K562 (cell line): Measurements from ENCODE around the gene ENDOD1. TPM values are rescaled to one million over a fixed set of nuclear protein-coding genes. Genes with fewer than 3 reads are reported as not detected.
A peak's percentile ranks its signal among the peaks of the same experiment; 100 is the strongest.

Experiments used
- ATAC-seq: fragments of 200-7000 bp; cut with Tn5 transposase; 3 replicates; pipeline ENCODE4 v1.9.1; 2020; ENCODE audit warnings: moderate library complexity
- BruUV-seq: library from RNA; stranded (reverse); fragments of 400-500 nt; replicated peaks from 2 replicates; lab custom pipeline; 2021; lab: Mats Ljungman, UMichigan
- CTCF ChIA-PET: fragments of 300-600 bp; formaldehyde crosslinking; extraction: SDS; loops from one replicate; lab custom pipeline; 2021; ENCODE audit warnings: low intra/inter-chr PET ratio; lab: Yijun Ruan, JAX
- POLR2A ChIA-PET: fragments of 300-600, 350-650 bp; sonication (Branson Sonifier 250); formaldehyde crosslinking; extraction: SDS; loops from one replicate; lab custom pipeline; 2021; ENCODE audit warnings: antibody characterized with exemption, inconsistent platforms; lab: Yijun Ruan, JAX
- DNase-seq, 4 experiments: peaks; one replicate each; pipeline versions ENCODE4 v3.0.0 to v3.0.0-alpha.2; 2011 to 2018; ENCODE audit warnings: low spot score in 3 of 4, mixed read lengths in 3 of 4; ENCODE audit errors: extremely low read depth in 1 of 4
- FAIRE-seq: peaks from 2 replicates; lab custom pipeline; 2011; peaks lifted over from hg19 to GRCh38; lab: Jason Lieb, UNC
- H2AFZ ChIP-seq: 2 replicates; pipeline ENCODE4 v1.6.0; 2011; ENCODE audit warnings: low read depth, low read length, control low read depth, inconsistent platforms
- H3K27ac ChIP-seq: fragments of 200-600 bp; 3 replicates; pipeline ENCODE4 v1.8.0; 2011; ENCODE audit warnings: low read depth, mild to moderate bottlenecking, control low read depth, inconsistent platforms, low read length, moderate library complexity, mixed read lengths; ENCODE audit errors: extremely low read depth
- H3K27me3 ChIP-seq, 2 experiments: fragments of 300-600 bp in 1 of 2; 2 replicates in 1 of 2; 3 replicates in 1 of 2; pipeline versions ENCODE4 v1.6.0 to v1.8.0; 2011; ENCODE audit warnings: inconsistent platforms in 2 of 2, low read length in 2 of 2, mild to moderate bottlenecking in 1 of 2, mixed read lengths in 1 of 2, moderate library complexity in 1 of 2; ENCODE audit not compliant: control insufficient read depth in 2 of 2, insufficient read depth in 2 of 2
- H3K36me3 ChIP-seq: fragments of 300-600 bp; 3 replicates; pipeline ENCODE4 v1.8.0; 2011; ENCODE audit warnings: mild to moderate bottlenecking, low read length, inconsistent platforms; ENCODE audit not compliant: control insufficient read depth, insufficient read depth
- H3K4me1 ChIP-seq, 2 experiments: fragments of 200-600 bp in 1 of 2; replicated peaks in 1 of 2; 2 replicates in 1 of 2; 3 replicates in 1 of 2; pipeline versions ENCODE4 v1.5.1 to v1.8.0; 2011; ENCODE audit warnings: inconsistent platforms in 2 of 2, low read length in 2 of 2, mild to moderate bottlenecking in 1 of 2, mixed read lengths in 1 of 2, moderate library complexity in 1 of 2; ENCODE audit not compliant: control insufficient read depth in 2 of 2, insufficient read depth in 2 of 2
- H3K4me2 ChIP-seq: 2 replicates; pipeline ENCODE4 v1.6.1; 2011; ENCODE audit warnings: low read length, control low read depth, inconsistent platforms, mixed read lengths; ENCODE audit not compliant: insufficient read depth
- H3K4me3 ChIP-seq: fragments of 200-600 bp; sonication (generic), shearing (Covaris generic); 2 replicates; pipeline ENCODE4 v1.5.1; 2016; ENCODE audit warnings: control low read depth, inconsistent platforms
- H3K79me2 ChIP-seq: fragments of 200-600 bp; 3 replicates; pipeline ENCODE4 v1.8.0; 2011; ENCODE audit warnings: low read length, inconsistent platforms; ENCODE audit not compliant: control insufficient read depth, insufficient read depth
- H3K9ac ChIP-seq, 2 experiments: 2 replicates each; pipeline versions ENCODE4 v1.6.0 to v1.6.1; 2011; ENCODE audit warnings: low read depth in 2 of 2, low read length in 2 of 2, control low read depth in 1 of 2, inconsistent platforms in 1 of 2, mild to moderate bottlenecking in 1 of 2, mixed read lengths in 1 of 2; ENCODE audit not compliant: insufficient read depth in 1 of 2
- H3K9me1 ChIP-seq: one replicate; pipeline ENCODE4 v1.6.0; 2011; ENCODE audit warnings: inconsistent platforms, mild to moderate bottlenecking, low read length, moderate library complexity; ENCODE audit not compliant: control insufficient read depth, insufficient read depth
- H3K9me3 ChIP-seq: replicated peaks from 2 replicates; pipeline ENCODE4 v1.5.1; 2011; ENCODE audit warnings: low read depth, low read length, inconsistent platforms; ENCODE audit not compliant: control insufficient read depth, insufficient read depth
- H4K20me1 ChIP-seq: replicated peaks from 2 replicates; pipeline ENCODE4 v1.6.1; 2011; ENCODE audit warnings: low read length, inconsistent platforms, mixed read lengths; ENCODE audit not compliant: control insufficient read depth, insufficient read depth
- BRD4 ChIP-seq: fragments of 200-600 bp; sonication (generic); IDR thresholded peaks from 2 replicates; pipeline ENCODE4 v1.6.1; 2017; ENCODE audit warnings: inconsistent platforms
- FOSL1 ChIP-seq: fragments of 200-800 bp; sonication (Bioruptor generic); conservative IDR thresholded peaks from 2 replicates; pipeline ENCODE4 v1.6.1; 2016; ENCODE audit warnings: missing genetic modification characterization, missing compliant biosample characterization
- PATZ1 ChIP-seq: fragments of 250-450 bp; sonication (Bioruptor Pico); IDR thresholded peaks from 2 replicates; pipeline ENCODE4 v1.5.0; 2020; ENCODE audit warnings: mild to moderate bottlenecking, borderline replicate concordance
- SMARCA4 ChIP-seq: fragments of 450-650 bp; IDR thresholded peaks from 2 replicates; pipeline ENCODE4 v1.6.1; 2016
- YBX1 ChIP-seq: fragments of 450-650 bp; IDR thresholded peaks from 2 replicates; pipeline ENCODE4 v1.7.1; 2016; ENCODE audit warnings: mild to moderate bottlenecking
- ZFP36 ChIP-seq: fragments of 150-350 bp; IDR thresholded peaks from 2 replicates; pipeline ENCODE4 v1.6.1; 2018; ENCODE audit warnings: low read length, low read depth; ENCODE audit not compliant: partially characterized antibody
- ZFPM2 ChIP-seq: fragments of 250-450 bp; sonication (Bioruptor Pico); IDR thresholded peaks from 2 replicates; pipeline ENCODE4 v1.5.1; 2022; ENCODE audit warnings: mild to moderate bottlenecking
- ZNF311 ChIP-seq: fragments of 250-450 bp; sonication (Bioruptor Pico); IDR thresholded peaks from 2 replicates; pipeline ENCODE4 v1.4.0; 2020; ENCODE audit warnings: mild to moderate bottlenecking, moderate library complexity
- ZNF324 ChIP-seq: fragments of 250-450 bp; sonication (Bioruptor Pico); IDR thresholded peaks from 2 replicates; pipeline ENCODE4 v1.4.0; 2020; ENCODE audit warnings: mild to moderate bottlenecking
- ZNF347 ChIP-seq: fragments of 450-650 bp; formaldehyde crosslinking; IDR thresholded peaks from 2 replicates; pipeline ENCODE4 v1.4.0; 2020; ENCODE audit warnings: low read depth, mild to moderate bottlenecking, moderate library complexity
- ZSCAN32 ChIP-seq: fragments of 450-650 bp; formaldehyde crosslinking; IDR thresholded peaks from 2 replicates; pipeline ENCODE4 v1.4.0; 2020; ENCODE audit warnings: mild to moderate bottlenecking, moderate library complexity
- WGBS: fragments of 100-300 bp; shearing (Covaris generic); methylation state at CpG from one replicate; pipeline ENCODE4 v1.1.6; 2016; ENCODE audit warnings: low coverage, mixed read lengths; ENCODE audit not compliant: insufficient coverage; ENCODE audit errors: missing lambda C conversion rate; 5-methylcytosine and 5-hydroxymethylcytosine counted together
- in situ Hi-C: fragments of 300-500 bp; cut with MboI; formaldehyde crosslinking; loops from 4 replicates; pipeline ENCODE4 v1.15.0; 2018; ENCODE audit warnings: inconsistent platforms, mixed read lengths
- intact Hi-C: fragments of 100-400 bp; cut with micrococcal nuclease; formaldehyde crosslinking; loops from 2 replicates; pipeline ENCODE4 v1.14.2; 2022
- polyA plus RNA-seq, 8 experiments: library from polyadenylated mRNA; depleted of rRNA in 4 of 8; stranded (reverse) in 5 of 8; unstranded in 3 of 8; fragments of >200 nt; fragmentation: Nextera tagmentation in 2 of 8; fragmentation: Illumina TruSeq in 1 of 8; extraction: Ambion mirVana in 2 of 8; extraction: Trizol in 1 of 8; gene quantifications; 2 replicates each; pipeline versions ENCODE4 v1.2.1 to v1.2.3, GENCODE V29; 2011 to 2014; ENCODE audit warnings: inconsistent platforms in 1 of 8, missing spikeins in 1 of 8
- total RNA-seq, 7 experiments: library from RNA; depleted of rRNA in 6 of 7; stranded (reverse); fragments of >200 nt in 6 of 7; fragmentation: Illumina TruSeq in 2 of 7; extraction: Trizol in 2 of 7; gene quantifications; 2 replicates each; pipeline versions ENCODE4 v1.2.1 to v1.2.3, GENCODE V29; 2011 to 2021; ENCODE audit warnings: low replicate concordance in 1 of 7
- TF ChIP-seq, protein P1 (sequence below): fragments of 250-450 bp; sonication (Bioruptor Pico); IDR thresholded peaks from 2 replicates; pipeline ENCODE4 v1.5.0; 2021
- TF ChIP-seq, protein P2 (sequence below): sonication (generic); IDR thresholded peaks from 2 replicates; pipeline ENCODE4 v1.6.1; 2016
- TF ChIP-seq, protein P3 (sequence below), 3 experiments: IDR thresholded peaks in 2 of 3; conservative IDR thresholded peaks in 1 of 3; 2 replicates each; pipeline ENCODE4 v1.5.1; 2011 to 2012; ENCODE audit warnings: low read length in 3 of 3, mild to moderate bottlenecking in 3 of 3, control low read depth in 2 of 3, improper control_type of control experiment in 1 of 3, inconsistent platforms in 1 of 3, low read depth in 1 of 3, mixed read lengths in 1 of 3, moderate library complexity in 1 of 3; ENCODE audit not compliant: insufficient read depth in 2 of 3
- TF ChIP-seq, protein P4 (sequence below): fragments of 450-650 bp; IDR thresholded peaks from 2 replicates; pipeline ENCODE4 v1.6.1; 2016; ENCODE audit warnings: antibody characterized with exemption

The ENDOD1 gene
- total and polyA plus RNA-seq, 9 of the 15 experiments (the other 6 are each of a cell fraction or from before 2014, with no cell fraction given), result 4.2 to 11.8 (median 9.3) TPM

- POLR2A ChIA-PET, result interaction anchor here (0.6 to 5.8 kb wide), 7 partner anchors 9 to 119 kb away, joined by 3 to 37 read pairs (median 3); partner anchors contain the start of genes CWC15, KDM4D and SRSF8
- intact Hi-C loops, result no loop called here
- no peak overlapping the region for H3K4me3 ChIP-seq
- TF ChIP-seq FOSL1 (0 out of 2 replicates have a peak, but pooled peaks have one; percentile 16), ZNF347 (CRISPR knock-in tag) (no peak), YBX1 (no peak), ZFPM2 (CRISPR knock-in tag) (no peak), PATZ1 (CRISPR knock-in tag) (no peak), ZNF324 (no peak), SMARCA4 (no peak), ZSCAN32 (CRISPR knock-in tag) (no peak), ZNF311 (CRISPR knock-in tag) (no peak), ZFP36 (no peak), BRD4 (no peak)
- TF ChIP-seq, protein P1, sequence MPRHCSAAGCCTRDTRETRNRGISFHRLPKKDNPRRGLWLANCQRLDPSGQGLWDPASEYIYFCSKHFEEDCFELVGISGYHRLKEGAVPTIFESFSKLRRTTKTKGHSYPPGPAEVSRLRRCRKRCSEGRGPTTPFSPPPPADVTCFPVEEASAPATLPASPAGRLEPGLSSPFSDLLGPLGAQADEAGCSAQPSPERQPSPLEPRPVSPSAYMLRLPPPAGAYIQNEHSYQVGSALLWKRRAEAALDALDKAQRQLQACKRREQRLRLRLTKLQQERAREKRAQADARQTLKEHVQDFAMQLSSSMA (CRISPR knock-in tag), result no peak
- TF ChIP-seq, protein P2, sequence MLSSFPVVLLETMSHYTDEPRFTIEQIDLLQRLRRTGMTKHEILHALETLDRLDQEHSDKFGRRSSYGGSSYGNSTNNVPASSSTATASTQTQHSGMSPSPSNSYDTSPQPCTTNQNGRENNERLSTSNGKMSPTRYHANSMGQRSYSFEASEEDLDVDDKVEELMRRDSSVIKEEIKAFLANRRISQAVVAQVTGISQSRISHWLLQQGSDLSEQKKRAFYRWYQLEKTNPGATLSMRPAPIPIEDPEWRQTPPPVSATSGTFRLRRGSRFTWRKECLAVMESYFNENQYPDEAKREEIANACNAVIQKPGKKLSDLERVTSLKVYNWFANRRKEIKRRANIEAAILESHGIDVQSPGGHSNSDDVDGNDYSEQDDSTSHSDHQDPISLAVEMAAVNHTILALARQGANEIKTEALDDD, result no peak
- TF ChIP-seq, protein P3, sequence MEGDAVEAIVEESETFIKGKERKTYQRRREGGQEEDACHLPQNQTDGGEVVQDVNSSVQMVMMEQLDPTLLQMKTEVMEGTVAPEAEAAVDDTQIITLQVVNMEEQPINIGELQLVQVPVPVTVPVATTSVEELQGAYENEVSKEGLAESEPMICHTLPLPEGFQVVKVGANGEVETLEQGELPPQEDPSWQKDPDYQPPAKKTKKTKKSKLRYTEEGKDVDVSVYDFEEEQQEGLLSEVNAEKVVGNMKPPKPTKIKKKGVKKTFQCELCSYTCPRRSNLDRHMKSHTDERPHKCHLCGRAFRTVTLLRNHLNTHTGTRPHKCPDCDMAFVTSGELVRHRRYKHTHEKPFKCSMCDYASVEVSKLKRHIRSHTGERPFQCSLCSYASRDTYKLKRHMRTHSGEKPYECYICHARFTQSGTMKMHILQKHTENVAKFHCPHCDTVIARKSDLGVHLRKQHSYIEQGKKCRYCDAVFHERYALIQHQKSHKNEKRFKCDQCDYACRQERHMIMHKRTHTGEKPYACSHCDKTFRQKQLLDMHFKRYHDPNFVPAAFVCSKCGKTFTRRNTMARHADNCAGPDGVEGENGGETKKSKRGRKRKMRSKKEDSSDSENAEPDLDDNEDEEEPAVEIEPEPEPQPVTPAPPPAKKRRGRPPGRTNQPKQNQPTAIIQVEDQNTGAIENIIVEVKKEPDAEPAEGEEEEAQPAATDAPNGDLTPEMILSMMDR (IDR thresholded peaks at IDR 0.05 in 2 of 3, conservative IDR thresholded peaks at IDR 0.05 in 1 of 3; ENCODE audit: insufficient read depth in 2 of 3, low read depth in 1 of 3, low read length in 3 of 3), result peak; percentile 53 to 62 (median 58); a peak in 5 of 6 replicates
- TF ChIP-seq, protein P4, sequence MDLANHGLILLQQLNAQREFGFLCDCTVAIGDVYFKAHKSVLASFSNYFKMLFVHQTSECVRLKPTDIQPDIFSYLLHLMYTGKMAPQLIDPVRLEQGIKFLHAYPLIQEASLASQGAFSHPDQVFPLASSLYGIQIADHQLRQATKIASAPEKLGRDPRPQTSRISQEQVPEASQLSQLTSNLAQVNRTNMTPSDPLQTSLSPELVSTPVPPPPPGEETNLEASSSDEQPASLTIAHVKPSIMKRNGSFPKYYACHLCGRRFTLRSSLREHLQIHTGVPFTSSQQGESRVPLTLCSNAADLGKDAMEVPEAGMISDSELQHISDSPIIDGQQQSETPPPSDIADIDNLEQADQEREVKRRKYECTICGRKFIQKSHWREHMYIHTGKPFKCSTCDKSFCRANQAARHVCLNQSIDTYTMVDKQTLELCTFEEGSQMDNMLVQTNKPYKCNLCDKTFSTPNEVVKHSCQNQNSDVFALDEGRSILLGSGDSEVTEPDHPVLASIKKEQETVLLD, result no peak
These were observed 3.1 kb downstream of the ENDOD1 start for GRCh38 chr11:95092549-95093324.

More at GRCh38 chr11:95092549-95093324, 3.1 kb downstream of the ENDOD1 start:
- Histone ChIP-seq H3K4me2 (peak overlapping the region; percentile 15), H3K4me1 (peaks cover 26 to 40% of the 10 kb centered on the region in 2 experiments), H2AFZ (no peak overlapping the region), H3K9me1 (no peaks in the 10 kb centered on the region), H3K9me3 (no peaks in the 10 kb centered on the region), H3K79me2 (peaks cover 15% of the 10 kb centered on the region; the same call in 2 of the 3 replicates), H4K20me1 (peaks cover 3% of the 10 kb centered on the region; the same call in 1 of the 2 replicates), H3K27ac (no peak overlapping the region; the same call in 2 of the 3 replicates), H3K9ac (no peak overlapping the region), H3K27me3 (no peaks in the 10 kb centered on the region), H3K36me3 (no peaks in the 10 kb centered on the region; the same call in 2 of the 3 replicates)
- in situ Hi-C loops, result no loop called here
- ATAC-seq (peak; percentile 41), DNase-seq (peak; percentile 35 to 54 (median 39)), FAIRE-seq (peak; percentile 52)
- CTCF ChIA-PET, result no interaction called here
- BruUV-seq, result no TSS peak
- WGBS, result 51% methylated on average over 5 of the region's 5 CpGs
